ENCODE data around the gene MRPL12.

Gene MRPL12

DNA sequence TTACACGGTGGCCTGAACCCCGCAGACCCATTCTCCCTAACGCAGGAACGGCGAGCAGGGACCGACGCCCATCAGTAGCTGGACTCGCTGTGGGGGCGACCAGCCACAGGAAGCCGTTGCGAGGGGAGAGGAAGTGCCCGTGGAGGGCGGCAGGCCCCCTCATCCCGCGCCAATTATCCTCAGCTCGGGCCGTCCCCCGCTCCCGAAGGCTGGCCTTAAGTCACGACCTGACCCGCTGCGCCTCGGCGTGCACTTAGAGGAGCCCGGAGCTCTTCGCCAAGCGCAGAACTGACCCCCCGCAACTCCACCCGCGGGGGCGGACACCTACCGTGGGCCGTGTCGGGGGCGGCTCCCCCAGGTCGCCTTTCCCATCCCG lies 20.0 kb upstream of the MRPL12 start:
- DNase-seq, result no peak

DNA sequence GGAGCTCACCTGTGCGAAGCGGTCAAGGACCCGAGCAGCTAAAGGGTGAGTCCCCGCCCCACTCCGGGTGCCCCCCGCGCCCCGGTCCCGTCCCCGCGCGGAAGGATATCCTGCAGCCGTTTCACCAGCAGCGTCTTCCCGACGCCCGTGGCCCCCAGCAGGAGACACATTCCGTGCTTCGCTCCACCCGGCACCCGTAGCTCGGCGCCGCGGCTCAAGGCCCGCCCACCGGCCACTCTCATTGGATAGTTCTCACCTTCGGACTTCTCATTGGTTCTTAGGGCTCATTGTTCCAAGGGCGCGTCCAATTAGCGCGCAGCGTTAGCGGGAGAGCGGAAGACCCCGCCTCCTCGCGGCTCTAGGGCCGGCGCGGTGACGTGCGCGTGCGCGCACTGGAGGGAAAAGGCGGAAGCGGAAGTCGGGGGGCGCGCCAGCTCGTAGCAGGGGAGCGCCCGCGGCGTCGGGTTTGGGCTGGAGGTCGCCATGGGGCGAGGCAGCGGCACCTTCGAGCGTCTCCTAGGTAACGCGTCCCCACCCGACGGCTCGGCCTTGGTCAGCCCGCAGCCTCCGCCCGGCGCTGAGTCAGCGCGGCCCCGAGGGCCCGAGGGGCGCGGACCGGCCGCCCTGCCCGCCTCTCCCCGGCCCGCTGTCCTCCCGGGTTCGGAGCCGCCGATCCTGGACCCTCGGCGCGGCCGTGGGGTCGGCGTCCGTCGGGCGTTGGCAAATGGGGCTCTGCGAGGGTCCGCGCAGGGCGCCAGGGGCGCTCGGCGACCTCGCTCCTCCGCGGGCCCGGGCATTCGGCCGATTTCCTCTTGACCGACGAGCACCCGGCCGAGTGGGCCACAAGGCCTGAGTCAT lies 19.4 kb upstream of the MRPL12 start, which contains the start of the genes ARL16 and HGS:
ARL16 (minus strand) TSS at position 214 of the 858 bp plus-strand sequence; CDS start at position 170, 44 bp downstream.
HGS (plus strand) TSS at position 428 of the 858 bp plus-strand sequence; CDS start at position 484, 56 bp downstream.
- DNase-seq, result peak; percentile 84

DNA sequence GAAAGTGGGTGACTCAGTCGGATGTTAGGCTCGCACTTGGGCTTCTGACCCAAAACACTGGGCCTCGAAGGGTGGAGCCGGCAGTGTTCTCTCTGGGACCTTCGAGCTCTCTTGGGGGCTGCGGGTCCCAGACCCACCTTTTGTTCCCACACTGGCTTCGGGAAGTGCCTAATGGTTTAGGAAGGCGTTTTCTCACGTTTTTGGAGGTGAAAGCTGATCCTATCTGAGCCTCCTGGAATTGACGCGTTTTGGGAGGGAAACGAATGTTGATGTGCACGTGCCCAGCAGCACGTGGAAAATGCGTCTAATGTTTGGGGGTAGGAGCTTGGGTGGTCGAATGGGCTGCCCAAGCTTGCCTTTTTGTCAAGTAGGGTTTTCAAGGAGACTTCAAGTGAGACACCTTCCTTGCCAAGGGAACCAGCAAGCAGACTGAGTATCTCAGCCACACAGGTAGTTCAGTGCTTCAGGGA lies 18.7 kb upstream of the MRPL12 start:
- DNase-seq, result no peak

DNA sequence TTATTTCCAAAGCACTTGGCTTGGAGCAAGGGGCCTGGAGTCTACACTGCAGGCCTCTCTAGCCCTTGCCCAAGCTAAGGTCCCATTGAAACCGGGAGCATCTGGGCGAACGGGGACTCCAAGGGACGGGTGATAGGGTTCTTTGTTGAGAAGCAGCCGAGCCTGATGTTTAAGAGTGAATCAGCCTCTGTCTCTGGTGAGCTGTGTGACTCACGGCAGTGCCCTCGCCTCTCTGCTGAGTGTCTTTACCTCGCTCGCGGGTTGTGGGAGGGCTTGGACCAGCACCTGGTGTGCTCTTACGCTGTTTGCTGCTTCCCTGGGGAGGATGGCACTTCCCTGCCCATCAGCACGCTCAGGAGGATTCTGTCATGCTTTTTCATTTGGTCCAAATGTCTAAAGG lies 18.1 kb upstream of the MRPL12 start:
- no peak for DNase-seq

DNA sequence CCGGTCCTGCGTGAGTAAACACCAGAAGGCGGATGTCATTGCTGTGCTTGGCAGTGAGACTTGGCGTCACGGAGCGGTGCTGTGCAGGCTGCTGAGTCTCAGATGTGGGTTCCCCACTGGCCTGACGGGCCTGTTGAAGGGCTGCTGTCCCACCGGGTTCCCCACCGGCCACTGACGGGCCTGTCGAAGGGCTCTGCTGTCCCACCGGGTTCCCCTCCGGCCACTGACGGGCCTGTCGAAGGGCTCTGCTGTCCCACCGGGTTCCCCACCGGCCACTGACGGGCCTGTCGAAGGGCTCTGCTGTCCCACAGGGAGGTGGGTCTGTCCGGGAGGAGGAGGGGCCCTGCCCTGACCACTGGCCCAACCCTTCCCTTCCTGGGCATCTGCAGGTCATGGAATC lies 16.6 kb upstream of the MRPL12 start:
- DNase-seq, result no peak

DNA sequence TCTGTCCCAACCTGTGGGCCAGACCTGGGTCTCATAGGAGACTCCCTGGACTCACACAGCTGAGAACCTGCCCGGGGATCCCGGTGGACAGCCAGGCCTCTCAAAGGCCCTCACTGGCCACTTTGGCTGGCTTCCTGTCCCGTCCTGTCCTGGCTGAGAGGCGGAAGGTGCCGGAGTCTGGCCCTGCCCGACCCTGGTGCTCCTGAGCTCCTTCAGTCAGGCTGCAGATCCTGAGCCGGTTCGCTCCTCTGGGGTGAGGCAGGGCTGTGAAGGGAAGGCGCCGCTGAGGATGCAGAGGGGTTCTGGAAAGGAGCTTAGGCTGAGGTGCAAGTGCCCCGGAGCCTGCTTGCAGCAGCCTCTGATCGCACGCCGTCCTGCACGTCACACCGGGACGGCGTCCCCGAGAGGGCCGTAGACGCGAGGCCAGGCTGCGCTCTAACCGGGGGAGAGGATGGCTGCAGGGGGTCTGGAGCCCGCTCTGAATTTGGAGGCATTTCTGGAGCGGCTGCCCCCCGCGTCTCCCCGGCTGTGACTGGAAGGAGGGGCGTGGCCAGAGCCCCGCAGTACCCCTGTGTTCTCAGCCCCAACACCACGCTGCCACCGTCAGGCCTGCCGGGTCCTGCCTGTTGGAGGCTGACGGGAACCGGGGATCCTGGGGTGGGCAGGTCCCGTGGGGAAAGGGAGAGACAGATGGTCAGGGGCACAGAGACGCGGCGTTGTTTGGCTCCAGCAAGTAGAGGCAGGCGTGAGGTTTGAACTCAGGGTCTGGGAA lies 15.2 kb upstream of the MRPL12 start:
- no peak for DNase-seq

DNA sequence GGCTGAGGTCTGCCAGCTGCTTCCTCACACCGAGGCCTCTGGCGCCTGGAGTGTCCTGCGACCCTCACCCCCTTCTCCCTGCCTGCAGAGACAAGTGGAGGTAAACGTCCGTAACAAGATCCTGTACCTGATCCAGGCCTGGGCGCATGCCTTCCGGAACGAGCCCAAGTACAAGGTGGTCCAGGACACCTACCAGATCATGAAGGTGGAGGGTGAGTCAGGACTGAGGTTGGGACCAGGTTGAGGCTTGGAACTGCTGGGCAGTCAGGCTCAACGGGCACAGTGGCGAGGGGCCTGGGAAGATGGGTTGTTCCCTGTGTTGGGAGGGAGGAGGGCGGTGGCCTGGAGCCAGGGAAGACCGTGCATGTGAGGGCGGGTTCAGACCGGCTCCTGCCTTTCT lies 14.6 kb upstream of the MRPL12 start:
- no peak for DNase-seq

DNA sequence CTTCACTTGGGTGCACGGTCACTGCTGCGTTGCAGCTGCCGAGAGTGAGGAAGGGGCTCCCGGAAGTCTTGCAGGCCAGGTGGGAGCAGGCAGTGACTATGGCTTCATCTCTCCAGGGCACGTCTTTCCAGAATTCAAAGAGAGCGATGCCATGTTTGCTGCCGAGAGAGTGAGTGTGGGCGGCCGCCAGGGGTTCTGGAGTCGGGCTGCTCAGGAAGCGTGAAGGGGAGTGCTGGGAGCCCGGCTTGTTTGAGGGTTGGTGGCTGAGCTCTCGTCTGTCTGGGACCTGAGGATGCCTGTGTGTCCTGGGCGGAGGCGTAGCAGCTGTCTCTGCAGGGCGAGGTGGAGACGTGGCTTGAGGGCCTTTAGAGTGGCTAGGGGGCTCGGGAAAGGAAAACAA lies 13.1 kb upstream of the MRPL12 start:
- no peak for DNase-seq

DNA sequence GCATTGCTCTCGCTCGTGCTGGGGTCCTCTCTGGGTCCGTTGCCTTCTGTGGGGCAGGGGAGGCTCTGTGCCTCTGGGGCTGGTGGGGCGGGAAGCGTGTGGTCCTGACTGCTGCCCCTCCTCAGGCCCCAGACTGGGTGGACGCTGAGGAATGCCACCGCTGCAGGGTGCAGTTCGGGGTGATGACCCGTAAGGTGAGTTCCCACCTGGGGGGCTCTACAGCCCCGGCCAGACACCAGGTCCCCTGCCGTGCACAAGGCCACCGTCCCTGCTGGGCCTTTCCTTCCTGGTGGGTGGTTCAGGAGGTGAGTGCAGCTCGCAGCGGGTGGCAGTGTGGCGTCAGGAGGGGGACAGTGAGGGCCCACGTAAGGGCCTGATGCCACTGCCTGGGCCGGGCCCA lies 12.6 kb upstream of the MRPL12 start:
- DNase-seq, result no peak

DNA sequence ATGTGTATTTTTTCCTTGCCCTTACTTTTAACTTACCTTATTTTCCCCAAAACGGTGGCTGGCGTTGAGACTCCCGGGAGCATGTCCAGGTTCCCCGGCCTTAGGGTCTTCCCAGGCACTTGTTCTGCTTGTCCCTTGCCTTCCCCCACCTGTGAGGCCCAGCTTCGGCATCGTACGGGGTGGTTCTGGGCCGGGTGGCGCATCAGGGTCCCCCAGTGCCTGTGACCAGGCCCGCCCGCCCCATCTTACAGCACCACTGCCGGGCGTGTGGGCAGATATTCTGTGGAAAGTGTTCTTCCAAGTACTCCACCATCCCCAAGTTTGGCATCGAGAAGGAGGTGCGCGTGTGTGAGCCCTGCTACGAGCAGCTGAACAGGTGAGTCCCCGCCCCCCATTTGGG lies 12.0 kb upstream of the MRPL12 start:
- DNase-seq, result no peak

DNA sequence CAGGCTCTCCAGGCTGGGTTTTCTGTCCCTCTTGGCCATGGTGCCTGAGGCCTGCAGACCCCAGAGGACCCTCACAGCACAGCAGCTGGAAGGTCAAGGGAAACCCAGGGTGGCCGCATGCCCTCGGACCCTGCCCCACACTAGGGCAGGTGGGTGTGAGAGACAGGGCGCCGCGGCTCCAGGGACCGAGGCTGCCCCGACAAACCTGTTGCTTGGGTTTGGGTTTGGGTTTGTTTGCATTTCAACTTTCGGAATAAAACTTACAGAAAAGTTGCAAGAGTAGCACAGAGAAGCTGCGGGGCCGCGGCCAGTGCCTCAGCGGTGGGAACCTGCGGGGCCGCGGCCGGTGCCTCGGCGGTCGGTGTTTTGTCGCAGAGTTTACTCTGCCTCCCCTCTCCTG lies 11.6 kb upstream of the MRPL12 start:
- DNase-seq, result no peak

DNA sequence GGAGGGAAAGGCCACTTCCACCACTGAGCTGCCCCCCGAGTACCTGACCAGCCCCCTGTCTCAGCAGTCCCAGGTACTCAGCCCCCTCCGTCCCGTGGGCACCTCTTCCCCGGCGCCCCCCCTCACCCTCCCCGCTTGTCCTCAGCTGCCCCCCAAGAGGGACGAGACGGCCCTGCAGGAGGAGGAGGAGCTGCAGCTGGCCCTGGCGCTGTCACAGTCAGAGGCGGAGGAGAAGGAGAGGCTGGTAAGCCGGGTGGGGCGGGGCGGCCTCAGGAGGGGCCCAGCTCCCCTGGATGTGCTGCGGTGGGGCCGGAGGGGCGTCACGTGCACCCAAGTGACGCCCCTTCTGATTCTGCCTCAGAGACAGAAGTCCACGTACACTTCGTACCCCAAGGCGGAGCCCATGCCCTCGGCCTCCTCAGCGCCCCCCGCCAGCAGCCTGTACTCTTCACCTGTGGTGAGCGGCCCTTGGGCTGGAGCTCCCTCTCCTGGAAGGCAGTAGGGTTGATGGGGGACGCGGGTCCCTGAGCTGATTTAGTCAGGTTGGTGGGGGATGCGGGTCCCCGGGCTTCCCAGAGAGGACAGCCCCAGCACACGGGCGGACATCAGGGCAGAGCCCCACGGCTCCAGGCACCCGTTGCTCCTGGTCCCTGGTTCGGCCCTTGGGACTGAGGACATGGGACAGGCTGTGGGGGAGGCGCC lies 9.5 kb upstream of the MRPL12 start:
- DNase-seq, result no peak

DNA sequence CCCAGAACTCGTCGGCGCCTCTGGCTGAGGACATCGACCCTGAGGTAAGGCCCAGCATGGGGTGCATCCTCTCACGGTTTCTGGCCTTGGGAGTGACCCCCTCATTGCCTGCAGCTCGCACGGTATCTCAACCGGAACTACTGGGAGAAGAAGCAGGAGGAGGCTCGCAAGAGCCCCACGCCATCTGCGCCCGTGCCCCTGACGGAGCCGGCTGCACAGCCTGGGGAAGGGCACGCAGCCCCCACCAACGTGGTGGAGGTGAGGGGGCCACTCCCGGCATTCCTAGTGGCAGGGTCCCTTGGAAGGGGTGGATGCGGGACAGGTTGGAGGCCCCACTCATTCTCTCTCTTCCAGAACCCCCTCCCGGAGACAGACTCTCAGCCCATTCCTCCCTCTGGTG lies 8.4 kb upstream of the MRPL12 start:
- DNase-seq, result no peak

DNA sequence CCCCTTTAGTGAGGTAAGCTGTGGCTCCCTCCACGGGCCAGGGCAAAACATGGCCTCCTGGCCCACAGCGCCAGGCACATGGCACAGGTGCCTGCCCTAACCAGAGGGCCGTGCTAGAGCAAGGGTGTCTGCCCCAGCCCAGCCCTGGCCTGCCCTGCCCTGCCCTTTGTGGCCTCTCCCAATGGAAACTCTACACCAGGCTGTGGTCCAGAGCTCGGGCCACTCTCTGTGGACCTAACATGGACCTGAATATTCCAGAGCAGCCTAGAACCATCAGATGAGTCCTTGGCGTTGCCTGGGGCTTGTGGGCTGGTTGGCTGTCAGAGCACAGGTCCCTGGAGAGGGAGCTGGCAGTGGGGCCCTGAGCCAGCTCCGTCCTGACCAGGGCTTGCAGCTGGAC lies 8.0 kb upstream of the MRPL12 start:
- no peak for DNase-seq

DNA sequence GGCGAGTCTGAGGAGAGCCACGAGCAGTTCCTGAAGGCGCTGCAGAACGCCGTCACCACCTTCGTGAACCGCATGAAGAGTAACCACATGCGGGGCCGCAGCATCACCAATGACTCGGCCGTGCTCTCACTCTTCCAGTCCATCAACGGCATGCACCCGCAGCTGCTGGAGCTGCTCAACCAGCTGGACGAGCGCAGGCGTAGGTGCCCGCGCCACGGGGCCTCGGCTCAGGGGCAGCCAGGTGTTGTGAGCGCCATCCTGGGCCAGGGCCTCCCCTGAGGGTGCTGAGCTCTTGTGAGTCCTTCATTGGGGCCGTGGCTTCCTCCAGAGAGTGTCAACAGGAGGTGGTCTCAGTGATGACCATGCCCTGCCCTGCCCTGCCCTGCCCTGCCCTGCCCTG lies 7.4 kb upstream of the MRPL12 start:
- no peak for DNase-seq

DNA sequence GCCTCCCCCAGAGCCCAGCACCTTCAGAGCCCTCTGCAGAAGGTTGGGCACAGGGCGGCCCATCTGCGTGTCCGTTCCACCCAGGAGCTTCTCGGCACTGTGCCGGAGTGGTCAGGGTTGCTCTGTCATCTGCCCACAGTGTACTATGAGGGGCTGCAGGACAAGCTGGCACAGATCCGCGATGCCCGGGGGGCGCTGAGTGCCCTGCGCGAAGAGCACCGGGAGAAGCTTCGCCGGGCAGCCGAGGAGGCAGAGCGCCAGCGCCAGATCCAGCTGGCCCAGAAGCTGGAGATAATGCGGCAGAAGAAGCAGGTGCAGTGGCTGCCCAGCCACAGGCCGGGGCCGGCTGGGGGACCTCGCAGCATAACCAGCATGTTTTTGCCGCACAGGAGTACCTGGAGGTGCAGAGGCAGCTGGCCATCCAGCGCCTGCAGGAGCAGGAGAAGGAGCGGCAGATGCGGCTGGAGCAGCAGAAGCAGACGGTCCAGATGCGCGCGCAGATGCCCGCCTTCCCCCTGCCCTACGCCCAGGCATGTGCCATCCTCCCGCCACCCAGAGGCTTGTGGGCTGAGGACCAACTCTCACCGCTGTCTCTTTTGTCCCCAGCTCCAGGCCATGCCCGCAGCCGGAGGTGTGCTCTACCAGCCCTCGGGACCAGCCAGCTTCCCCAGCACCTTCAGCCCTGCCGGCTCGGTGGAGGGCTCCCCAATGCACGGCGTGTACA lies 6.8 kb upstream of the MRPL12 start:
- no peak for DNase-seq

DNA sequence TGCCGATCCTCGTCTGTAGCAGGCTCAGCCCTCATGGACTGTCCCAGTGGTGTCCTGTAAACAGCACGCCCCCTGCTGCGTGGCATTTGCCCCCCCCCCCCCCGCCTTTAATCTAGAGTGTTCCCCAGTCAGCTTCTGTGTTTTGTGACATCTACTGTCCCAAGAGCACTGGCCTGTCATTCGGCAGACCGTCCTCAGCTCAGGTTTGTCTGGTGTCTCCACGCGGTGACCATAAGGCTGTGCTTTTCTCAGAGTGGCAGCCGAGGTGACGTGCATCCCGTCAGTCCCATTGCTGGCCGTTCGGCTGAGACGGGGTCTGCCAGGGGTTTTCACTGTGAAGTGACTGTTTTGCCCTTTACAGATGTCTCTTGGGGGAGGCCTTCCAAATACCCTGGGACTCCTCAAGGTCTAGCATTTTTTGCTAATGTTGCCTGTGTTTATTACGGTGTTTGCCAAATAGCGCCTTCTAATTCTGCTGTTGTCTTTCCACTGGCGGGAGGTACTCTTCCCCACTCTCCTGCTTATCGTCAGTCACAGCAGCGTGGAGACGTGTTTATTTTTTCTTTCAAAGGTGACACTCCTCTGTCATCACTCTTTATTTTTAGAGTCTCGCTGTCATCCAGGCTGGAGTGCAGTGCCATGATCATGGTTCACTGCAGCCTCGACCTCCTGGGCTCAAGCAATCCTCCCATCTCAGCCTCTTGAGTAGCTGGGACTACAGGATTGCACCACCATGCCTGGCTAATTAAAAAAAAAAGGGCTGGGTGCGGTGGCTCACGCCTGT lies 5.7 kb upstream of the MRPL12 start:
- DNase-seq, result no peak

DNA sequence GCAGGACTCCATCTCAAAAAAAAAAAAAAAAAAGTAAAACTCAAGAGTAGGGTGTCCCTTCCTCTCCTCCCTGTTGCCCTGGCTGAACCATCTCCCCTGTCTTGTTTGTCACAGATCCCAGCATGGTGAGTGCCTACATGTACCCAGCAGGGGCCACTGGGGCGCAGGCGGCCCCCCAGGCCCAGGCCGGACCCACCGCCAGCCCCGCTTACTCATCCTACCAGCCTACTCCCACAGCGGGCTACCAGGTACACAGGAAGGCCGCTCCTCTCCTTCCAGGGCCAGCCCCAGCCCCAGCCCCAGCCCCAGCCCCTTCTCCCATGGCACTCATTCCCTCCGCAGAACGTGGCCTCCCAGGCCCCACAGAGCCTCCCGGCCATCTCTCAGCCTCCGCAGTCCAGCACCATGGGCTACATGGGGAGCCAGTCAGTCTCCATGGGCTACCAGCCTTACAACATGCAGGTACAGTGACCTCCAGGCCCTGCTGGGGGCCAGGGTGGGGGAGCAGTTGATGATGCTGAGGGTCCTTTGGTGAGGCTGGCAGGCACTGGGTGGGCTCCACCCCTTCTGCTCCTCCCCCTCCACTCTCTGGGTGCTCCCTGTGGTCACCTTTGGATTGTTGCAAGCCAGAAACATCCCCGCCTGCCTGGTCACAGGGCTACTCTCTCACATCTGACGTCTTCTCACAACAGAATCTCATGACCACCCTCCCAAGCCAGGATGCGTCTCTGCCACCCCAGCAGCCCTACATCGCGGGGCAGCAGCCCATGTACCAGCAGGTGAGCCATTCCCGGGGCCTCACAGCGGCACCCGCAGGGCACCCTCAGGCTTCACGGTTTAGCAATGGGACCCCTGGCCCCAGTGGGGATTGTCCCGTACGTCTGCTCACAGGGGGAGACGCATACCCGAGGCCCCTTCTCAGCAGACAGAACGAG lies 2.5 kb upstream of the MRPL12 start:
- no peak for DNase-seq

DNA sequence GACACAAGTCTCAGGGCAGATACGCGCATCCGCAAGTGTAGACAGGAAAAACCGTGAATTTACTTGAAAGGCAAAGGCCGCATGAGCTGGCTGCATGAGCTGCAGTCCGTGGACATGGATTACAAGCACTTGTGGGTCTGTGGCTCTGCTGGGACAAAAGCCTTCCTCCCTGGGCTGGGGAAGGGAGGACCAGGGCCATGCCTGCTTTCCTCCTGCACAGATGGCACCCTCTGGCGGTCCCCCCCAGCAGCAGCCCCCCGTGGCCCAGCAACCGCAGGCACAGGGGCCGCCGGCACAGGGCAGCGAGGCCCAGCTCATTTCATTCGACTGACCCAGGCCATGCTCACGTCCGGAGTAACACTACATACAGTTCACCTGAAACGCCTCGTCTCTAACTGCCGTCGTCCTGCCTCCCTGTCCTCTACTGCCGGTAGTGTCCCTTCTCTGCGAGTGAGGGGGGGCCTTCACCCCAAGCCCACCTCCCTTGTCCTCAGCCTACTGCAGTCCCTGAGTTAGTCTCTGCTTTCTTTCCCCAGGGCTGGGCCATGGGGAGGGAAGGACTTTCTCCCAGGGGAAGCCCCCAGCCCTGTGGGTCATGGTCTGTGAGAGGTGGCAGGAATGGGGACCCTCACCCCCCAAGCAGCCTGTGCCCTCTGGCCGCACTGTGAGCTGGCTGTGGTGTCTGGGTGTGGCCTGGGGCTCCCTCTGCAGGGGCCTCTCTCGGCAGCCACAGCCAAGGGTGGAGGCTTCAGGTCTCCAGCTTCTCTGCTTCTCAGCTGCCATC lies 1.7 kb upstream of the MRPL12 start:
- DNase-seq, result no peak
